GM04503 (cell line): ENCODE results near the gene GPRIN2.

ENCODE experiments used
- DNase-seq: peaks from one replicate; pipeline ENCODE4 v3.0.0-alpha.2; 2012; ENCODE audit warnings: low read depth

GPRIN2 gene

DNA sequence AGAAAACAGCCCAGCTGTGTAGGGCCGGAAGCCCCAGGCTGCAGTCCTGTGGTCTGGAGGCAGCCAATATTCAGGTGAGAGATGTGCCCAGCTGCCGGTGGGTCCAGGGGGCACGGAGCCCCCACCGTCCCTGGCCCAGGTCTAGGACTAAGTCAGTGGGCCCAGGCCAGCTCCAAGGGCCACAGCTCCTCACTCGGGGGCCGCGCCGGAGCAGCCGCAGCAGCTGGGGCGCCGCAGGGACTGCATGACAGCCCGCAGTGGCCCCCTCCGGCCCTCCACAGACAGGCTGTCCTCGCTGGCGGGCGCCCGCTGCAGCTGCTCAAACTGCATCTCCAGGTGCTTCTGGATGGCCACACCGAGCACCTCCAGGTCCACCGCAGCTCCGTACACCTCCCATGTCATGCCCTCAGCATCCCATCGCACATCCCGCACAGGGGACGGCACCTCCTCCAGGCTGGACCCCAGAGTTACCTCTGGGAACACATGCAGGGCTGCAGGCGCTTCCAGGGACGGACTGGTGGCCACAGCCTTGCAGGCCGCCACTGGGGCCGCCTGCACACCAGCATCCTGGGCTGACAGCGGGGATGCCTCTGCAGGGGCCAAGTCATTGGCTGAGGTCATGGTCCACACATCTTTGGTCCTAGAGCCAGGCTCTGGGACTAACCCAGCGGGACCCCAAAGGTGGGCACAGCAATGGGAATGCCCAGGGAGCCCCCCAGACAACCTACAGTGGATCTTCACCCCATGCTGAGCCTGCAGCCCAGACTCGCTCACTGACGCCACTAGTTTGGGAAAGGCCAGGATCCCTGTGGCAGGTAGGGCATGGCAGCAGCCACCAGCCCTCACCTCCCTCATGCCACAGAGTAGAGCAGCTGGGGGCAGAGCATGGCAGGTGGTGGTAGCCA, 7.0 kb downstream of the GPRIN2 start:
- no peak for DNase-seq

DNA sequence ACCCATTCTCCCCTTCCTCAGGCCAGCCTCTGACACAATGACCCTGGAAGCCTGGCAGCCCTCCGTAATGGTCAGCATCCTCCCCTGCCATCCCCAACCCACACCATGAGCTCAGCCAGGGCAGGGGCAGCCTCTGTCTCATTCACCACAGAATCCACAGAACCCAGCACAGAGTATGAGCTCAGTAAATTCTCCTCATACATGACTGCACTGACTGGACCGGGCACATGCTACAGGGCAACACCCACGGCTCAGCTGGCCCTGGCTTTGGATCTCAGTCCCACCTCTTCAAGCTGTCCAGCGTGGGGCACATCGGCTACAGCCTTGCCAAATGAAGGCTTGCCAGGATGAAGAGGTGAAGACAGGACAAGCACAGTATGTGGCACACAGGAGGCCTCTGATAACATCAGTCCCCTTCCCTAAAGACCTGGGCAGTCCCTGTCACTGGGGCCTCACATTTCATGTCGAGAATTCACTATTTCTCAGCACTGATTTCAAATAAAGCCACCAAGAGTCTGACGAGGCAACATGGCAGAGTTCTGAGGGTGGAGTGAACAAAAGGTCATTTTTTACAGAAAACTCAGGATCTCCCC, 7.9 kb downstream of the GPRIN2 start:
- no peak for DNase-seq

DNA sequence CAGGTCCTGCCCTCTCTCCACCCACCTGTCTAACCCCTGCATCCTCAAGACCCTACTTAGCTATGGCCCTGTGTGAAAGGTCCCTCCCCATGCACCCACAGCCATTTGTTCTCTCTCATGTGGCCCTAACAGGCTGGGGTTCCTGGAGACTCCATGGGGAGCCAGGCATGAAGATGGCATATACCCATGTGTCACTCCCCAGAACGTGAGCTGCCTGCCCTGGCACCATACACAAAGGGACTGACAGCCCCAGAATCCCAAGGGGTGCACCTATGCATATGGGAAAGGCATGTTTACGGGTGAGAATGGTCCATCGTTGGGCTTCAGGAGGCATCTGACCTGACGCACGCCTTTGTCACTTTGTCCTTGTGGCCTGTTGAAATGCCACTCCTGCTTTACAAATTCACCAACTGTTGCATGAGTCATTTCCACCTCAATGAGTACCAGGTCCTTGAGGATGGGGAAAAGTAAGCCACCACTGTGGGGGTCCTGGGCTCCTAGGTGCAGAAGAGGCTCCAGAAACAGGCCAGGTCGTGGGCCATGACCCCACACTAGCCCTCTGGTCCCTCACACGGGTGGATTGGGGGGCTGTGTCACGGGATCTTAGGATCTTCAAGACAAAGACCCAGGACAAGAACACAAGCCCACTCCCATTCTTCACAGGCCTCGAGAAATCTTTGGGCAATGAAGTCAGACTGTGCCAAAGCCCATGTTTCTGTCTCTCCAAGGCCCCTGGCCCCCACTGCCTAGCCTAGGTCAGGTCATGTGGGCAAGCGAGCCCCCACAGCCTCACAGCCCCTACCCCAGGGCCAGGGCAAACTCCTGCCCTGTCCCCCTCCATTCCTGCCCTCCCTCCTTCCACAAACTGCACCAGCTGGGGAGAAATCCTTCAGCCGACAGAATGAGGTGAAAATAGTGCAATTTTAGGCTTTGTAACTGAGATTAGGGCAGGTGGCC, 8.6 kb downstream of the GPRIN2 start:
- DNase-seq: no peak

DNA sequence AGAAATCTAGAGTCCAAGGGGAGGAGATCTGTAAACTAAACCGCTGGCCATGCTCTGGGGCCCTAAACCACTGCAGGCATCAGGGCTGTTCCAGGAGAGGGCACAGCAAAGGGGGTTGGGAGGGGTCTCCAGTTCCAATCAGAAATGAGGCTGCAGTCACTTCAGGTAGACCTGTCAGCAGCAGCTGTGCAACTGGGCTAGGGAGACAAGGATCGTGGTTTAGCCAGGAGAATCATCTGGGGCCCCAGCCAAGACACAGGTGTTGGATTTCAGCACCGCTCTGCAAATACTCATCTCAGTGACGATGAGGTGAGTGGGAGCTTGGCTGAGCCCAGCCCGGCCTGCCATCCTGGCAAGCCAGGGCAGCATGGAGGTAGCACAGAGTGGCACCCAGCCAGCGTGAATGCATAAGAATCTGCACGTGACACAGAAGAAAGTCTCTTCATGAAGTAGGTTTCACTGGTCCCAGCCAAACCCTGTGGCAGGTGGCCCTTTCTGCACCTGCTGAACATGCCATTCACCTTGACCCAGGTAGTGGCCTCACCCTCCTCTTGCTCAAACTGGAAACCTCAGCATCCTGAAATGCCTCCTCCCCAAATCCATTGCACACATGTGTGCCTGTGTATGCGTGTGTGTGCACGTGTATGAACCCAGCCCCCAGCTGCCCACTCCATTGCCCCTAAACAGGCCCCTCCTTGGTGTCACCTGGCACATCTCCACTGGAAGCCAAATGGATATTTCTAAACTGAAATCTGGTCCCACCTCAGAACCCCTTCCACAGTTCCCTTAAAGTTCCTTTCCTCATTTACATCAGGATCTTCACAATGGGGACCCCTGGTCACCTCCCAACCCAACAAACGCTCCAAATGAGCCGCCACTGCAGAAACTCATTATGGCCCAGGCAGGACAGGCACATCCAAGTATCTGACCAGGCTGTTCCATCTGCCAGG, 9.6 kb downstream of the GPRIN2 start:
- no peak for DNase-seq

DNA sequence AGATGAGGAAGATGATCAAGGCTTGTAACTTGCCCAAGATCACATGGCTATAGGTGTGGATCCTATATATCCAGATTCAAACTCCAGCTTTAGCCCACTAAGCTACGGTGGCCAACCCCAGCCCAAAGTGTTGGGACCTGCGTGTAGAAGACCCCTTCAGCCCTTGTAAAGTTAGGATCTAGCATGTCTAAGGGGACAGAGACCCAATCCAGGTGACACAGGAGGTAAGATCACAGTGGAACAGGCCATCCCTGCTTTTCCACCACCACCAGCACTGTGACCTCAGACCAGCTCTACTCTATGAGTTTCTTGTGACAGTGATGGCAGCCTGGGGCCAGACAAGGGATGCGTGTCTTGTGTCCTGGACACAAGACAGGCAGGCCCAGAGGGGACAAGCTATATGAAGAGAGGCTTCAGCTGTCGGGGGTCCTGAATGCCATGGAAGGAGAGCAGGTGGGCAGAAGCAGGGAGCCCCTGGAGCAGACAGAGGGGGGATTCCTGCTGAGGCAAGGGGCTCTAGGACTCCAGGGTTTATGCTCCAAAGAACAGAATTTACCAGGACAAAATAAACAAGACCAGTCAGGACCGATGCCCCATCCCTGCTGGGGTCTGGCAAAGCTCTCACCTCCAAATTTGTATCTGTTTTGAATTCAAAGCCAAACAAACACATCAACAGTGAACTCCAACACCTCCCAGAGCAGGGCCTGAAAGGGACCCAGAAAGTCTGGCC, 10.4 kb downstream of the GPRIN2 start:
- no peak for DNase-seq

DNA sequence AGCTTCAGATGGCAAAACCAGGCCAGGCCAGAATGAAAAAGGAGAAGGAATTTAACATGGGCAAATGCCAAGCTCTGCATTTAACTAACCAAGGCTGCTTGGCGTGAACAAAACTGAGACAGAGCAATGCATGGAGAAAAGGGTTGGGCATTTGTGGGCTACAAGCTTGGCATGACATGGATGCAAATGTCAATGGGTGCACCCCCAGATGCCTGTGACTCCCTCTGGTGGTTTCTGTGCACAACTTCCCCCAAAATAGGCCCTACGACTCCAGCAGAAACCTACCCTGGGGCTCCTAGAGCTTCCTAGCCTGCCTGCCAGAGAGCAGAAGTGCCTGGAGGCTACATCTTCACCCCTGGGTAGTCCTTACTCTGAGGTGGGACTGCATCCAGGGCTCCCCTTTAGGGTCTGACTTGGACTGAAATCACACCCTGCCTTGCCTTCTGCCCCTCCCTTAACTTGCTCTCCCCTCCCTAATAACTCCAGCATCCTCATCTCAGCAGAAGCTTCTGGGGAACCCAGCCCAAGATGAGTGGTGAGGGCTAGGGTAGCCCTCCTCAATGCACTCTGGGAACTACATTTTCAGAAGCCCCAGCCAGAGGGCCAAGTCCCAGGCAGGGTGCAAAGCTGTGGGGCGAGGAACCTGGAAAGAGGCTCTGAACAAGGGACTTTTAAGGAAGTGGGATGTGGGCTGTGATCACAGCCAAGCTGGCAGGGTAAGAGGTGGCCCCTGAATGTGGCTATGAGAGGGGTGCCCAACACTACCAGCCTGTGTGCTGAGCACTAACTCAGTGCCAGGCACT, 11.3 kb downstream of the GPRIN2 start:
- no peak for DNase-seq

DNA sequence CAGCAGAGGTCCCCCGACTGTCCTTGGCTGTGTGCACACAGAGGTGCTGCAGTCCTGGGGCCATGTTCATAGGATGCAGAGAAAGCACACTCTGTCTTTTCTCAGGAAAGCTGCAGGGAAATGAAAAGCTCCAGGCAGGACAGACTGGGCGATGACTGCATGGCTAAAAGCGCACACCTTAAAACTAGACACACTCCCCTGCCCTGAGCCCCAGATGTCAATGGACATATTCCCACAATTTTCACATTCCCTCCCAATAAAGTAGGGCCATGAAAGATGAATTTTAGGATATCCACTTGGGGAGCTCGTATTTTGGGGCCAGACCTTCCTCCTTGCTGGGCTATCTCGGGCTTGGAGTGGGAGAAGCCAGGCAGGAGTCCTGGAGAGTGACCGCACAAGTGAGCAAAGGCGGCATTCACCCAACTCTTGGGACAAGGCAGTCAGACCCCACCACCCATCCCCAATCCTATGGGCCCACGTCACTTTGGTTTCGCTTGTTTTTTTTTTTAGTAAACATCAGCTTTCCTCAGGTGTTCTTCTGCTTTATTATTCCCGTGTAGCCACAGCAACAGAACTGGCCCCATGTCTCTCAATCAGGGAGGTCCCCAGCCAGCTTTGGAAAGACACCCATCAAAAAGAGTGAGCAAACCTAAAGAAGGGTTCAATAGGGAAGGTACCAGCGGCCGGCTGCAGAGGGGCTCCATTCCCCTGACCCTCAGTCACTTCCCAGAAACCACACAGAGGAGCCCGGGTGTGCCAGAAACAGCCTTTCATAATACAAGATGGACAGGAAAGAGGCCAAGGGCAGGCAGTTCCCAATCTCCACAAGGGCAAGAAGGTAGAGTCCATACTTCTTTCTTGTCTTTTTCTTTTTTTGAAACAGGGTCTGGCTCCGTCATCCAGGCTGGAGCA, 12.7 kb downstream of the GPRIN2 start:
- DNase-seq: no peak

DNA sequence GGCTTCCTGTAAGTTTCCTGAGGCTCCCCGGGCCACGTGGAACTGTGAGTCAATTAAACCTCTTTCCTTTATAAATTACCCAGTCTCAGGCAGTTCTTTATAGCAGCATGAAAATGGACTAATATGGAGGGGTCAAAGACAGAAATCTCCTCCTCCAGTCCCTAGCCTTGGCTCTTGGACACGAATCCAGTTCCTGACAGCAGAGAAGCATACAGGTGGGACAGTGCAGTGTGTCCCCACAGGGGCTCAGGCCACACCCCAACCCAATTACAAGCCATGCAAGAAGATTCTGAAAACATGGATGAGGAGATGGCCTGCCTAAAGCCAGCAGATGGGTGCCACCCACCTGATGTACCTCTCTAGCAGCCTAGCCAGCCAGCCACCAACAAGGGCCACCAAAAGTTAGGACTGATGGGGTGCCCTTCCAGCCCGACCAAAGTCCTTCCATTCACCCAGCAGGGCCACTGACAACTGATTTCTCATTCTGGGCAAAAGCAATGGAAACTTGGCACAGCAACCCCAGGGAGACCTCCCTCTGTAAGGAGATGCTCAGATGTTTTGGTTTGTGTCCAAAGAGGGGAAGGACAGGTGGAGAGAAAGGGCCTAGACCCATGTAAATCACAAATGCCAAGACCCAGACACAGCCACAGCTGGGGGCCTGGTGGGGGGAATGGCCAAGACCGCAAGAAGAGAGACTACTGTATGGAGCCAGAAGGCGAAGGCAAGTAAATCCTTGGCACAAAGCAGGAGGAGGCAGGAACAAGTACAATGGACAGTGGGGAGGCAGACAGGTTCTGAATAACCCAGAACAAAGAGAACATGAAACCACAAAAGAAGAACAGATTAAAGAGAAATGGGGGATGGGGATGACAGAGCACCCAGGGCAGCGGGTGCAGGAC, 13.6 kb downstream of the GPRIN2 start:
- no peak for DNase-seq

DNA sequence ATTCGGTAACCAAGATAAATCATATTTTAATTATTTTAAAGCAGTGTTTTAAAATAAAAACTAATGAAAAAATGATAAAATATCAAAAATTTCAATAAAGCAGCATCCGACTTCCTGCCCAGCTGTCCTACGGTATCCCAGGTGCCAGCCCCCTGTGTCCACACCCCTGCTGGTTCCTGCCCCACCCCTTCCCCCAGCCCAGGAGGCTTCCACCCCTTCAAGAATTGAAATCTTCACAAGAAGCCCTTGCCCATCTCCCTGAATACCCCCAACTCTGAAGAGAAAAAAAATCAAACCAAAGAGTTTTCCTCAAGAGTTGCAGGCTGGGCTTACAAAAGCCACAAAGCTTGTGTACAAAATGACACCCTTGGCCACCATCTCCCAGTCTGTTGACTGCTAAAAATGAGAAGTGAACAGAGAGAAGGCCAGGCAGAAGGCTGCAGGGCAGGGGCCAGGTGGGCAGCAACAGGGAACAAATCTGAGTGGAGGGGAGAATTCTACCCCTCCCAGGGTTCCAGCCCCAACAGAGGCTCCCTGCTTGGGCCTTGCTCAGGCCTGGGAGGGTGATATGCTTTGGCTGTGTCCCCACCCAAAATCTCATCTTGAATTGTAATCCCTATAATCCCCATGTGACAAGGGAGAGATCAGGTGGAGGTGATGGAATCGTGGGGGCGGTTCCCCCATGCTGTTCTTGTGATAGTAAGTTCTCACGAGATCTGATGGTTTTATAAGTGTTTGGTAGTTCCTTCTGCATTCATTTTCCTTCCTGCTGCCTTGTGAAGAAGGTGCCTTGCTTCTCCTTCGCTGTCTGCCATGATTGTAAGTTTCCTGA, 14.5 kb downstream of the GPRIN2 start:
- no peak for DNase-seq

DNA sequence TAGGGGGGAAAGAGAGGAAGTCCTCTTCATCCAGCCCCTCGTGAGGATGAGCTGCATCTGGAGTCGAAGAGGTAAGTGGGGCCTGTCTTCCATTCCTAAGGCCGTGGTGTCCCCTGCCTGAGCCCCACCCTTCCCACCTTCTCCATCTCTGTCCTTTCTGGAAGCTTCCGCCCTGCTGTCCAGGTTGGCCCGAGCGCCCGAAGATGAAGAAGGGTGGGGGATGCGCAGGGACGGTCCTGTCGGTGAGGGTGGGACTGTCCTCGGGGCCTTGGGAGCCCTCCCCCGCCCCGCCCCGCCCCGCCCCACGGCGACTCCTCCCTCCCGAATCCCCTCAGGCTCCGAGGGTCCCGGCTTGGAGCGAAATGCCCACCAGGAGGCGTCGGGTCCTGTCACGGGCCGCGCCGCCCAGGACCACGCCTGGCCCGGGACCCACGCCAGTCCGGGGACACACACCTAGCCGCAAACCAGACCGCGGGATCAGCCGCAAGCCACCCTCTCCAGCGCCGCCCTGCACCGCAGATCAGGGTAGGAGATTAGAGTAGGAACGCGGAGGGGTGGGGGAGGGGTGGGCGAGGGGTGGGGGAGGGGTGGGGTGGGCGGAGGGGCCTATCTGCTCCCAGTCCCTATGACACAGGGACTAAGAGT, 15.3 kb downstream of the GPRIN2 start:
- DNase-seq: no peak

DNA sequence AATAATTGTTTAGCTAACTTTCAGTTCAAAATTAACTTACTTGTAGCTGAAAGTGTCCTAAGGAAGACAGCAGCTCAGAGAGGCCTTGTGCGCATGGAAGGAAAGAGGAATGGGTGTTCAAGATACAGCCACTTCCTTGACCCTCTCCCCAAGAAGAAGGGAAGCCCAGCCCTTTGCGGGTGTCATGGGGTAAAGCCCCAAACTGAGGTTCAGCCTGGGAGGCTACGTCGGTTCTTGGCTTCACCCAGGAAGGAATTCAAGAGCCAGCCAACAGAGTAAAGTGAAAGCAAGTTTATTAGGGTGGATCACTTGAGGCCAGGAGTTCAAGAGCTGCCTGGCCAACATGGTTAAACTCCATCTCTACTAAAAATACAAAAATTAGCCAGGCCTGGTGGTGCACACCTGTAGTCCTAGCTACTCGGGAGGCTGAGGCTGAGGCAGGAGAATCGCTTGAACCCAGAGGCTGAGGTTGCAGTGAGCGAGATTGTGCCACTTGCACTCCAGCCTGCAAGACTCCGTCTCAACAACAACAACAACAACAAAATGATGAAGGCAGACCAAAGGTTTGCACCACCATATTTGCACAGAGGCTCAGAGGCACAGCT, 15.9 kb downstream of the GPRIN2 start:
- DNase-seq: no peak

DNA sequence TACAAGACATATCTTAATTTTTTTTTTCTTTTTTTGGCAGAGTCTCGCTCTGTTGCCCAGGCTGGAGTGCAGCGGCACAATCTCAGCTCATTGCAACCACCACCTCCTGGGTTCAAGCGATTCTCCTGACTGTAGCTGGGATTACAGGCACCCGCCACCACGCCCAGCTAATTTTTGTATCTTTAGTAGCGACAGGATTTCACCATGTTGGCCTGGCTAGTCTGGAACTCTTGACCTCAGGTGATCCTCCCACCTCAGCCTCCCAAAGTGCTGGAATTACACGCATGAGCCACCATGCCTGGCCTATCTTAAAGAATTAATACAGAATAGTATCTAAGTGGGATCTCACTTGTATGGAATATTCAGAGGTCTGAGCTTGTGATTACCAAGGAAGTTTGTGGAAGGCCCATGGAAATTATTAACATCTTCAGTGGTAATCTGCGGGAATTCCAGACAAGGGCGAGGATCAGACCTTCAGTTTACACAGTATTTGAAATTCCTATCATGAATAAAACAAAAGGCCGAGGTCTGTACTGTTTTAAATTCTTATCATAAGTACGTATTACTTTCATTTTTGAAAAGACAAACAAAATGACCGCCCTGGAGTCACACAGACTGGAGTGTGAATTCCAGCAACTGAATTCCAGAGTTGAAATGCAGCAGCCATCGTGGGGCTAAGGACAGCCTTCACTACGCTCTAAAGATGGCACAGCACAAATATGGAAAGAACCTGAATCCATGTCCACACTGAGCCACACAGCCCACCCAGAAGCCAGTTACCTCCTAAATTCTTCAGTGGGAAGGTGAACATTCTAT, 16.7 kb downstream of the GPRIN2 start:
- no peak for DNase-seq

DNA sequence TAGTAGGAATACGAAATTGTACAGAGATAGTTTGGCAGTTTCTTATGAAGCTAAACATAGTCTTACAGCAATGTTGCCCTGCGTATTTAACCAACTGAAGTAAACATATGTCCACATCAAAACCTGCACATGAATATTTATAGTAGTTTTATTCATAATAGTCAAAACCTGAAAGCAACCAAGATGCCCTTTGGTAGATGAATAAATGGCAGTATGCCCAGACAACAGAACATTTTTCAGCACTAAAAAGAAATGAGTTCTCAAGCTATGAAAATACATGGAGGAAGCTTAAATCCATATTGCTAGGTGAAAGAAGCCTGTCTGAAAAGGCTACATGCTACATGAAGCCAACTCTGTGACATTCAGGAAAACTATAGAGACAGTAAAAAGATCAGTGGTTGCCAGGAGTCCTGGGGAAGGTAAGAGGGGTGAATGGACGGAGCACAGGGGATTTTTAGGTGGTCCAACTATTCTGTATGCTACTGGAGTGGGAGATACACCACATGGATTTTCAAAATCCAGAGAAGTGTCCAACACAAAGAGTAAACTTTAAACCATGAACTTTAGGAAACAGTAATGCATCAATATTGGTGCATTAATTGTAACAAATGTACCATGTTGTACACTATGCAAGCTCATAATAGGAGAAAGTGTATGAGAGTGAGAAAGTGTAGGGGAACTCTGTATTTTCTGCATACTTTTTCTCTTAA, 17.6 kb downstream of the GPRIN2 start:
- no peak for DNase-seq

DNA sequence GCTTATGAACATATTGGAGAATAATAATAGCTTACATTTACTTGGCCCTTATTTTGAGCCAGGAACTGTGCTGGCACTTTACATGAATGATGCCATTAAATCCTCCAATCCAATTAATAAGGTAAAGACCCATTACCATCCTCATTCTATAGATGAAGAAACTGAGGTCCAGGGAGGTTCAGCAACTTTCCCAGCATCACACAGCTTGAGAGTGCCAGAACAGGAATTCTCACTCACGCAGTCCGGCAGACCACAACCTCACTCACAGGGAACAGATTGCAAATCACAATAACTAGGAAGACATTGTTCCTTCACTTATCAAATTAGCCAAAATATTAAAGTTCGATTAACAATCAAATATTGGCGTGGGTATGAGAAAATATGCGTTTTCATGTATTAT, 18.3 kb downstream of the GPRIN2 start:
- DNase-seq: no peak
